GM21423 (cell line): ENCODE results near the gene TMEM108.
A peak's percentile ranks its signal among the peaks of the same experiment; 100 is the strongest.

Experiments used
- ATAC-seq: cut with Tn5 transposase; IDR thresholded peaks from one replicate; pipeline ENCODE4 v1.9.1; 2021; ENCODE audit warnings: mild to moderate bottlenecking, moderate library complexity; ENCODE audit not compliant: unreplicated experiment

The TMEM108 gene

DNA sequence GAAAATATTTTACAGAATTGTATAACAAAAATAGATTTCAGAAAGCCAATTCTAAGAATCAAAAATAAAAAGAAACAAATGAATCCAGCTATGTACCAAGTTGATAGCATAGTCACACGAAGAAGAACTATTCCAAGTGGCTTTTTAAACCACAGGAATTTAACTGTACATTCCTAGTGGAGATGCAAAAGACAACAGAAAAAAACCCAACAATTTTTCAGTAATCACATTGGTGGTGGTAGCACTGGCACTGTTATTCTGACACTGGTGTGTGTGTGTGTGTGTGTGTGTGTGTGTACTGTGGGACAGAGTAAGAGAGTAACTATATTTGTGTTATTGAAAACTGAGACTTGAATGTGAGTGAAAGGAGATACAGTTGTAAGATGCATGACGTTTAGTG lies 370.8 kb downstream of the TMEM108 start:
- no peak for ATAC-seq

DNA sequence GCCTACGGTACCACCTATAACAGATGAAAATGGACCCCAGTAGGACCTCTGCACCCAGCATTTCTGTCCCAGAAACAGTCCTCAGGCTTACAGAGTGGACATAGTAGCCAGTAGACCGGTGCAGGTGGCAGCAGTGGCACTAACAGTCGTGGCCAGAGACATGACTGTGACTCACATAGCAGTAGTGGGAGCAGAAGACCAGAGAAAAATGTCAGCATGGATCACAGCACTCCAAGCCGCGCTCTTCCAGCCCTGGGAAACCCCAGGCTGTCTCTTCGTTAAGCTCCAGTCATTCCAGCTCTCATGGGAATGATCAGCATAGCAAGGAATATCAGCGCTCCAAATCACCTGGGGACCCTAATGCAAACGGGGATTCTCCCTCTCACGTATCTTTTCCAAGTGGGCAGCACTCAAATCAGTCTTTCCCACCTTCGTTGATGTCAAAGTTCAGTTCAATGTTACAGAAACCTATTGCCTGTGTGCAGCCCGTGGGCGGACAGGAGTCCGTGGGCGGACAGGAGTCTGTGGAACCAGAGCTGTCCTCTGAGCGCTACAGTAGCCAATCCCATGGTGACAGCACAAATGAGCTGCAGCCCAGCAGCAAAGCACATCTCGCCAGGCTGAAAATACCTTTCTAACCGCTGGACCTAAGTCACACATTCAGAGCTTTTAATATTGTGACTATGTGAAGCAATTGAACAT lies 372.2 kb downstream of the TMEM108 start:
- ATAC-seq = no peak

DNA sequence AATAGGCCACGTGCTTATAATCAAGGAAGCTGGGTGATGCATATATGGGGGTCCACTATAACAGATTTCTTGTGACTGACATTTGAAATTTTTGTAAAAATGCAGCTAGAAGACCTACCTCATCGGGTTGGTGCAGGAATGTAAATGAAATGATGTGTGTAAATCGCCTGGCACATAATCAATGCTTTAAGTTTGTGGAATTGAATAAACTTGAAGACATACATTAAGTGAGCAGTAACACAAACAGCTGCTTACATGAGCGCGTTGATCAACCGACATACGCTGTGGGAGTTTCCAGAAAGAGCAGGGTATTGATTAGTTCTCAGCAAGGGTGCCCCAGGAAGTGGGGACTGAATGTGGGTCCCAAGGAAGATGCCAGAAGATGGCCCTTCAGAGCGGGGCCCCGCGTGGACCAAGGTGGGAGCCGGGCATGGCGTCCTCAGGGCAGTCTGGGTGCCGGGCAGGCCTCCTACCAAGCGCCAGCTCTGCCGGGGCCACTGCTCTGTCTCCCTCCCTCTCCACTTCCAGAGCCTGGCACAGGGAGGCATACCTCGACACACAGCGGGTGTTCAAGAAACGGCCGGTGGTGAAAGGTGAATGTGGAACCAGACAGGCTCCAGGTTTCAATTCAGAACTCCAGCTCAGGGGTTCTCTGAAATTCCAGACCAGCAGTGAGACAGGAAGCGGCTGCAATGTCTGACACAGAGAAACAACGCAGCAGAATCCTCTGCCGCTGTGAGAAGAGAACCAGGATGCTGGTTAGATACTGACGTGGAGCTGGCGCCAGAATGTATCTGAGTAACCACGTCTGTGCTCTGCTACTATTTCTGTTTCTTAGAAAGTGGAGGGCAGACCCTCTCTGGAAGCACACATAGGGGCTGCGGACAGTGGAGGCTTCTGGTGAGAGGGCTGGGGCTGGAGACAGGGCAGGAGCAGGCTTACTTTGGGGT lies 374.3 kb downstream of the TMEM108 start:
- ATAC-seq = no peak

DNA sequence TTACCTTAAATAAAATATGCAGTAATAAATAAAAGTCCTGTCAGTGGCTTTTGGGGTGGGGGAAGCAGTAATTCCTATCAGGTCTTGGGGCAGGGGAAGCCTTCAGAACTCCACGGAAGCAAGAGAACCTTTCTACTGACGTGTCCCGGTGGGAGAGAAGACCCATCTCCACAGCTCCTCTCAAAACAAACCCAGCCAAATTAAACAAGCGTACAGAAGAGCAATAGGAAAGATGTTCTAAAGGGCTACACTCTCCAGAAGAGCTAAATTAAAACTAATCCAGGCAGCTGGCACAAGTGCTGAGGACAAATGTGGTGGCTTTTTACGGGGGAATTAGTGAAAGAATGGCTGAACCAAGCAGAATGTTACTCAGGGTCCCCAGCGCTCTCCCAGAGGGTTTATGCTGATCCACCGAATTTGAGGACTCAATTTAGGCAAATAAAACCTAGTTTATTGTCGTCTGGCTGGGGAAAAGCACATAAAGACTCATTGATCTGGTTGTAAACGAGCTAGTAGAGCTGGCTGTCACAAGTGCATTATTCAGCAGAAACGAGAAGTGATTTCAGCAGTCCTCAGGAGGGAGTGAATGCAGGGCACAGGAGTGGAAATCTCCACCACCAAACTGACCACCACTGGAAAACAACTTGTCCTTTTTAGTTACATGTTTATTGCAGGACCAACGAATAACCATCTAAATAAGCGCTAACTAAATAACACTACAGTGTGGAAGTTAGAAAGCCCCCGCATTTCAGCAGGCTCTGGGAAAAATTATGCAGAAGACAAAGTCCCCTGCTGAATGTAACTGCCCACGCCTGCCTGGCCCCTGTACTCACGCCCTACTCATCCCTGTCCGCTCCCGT lies 375.2 kb downstream of the TMEM108 start:
- ATAC-seq = no peak

DNA sequence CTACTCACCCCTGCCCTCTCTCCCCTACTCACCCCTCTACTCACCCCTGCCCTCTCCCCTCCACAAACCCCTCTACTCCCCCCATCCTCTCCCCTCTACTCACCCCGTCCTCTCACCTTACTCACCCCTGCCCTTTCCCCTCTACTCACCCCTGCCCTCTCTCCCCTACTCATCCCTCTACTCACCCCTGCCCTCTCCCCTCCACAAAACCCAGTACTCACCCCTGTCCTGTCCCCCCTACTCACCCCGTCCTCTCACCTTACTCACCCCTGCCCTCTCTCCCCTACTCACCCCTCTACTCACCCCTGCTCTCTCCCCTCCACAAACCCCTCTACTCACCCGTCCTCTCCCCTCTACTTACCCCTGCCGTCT lies 375.8 kb downstream of the TMEM108 start:
- no peak for ATAC-seq

DNA sequence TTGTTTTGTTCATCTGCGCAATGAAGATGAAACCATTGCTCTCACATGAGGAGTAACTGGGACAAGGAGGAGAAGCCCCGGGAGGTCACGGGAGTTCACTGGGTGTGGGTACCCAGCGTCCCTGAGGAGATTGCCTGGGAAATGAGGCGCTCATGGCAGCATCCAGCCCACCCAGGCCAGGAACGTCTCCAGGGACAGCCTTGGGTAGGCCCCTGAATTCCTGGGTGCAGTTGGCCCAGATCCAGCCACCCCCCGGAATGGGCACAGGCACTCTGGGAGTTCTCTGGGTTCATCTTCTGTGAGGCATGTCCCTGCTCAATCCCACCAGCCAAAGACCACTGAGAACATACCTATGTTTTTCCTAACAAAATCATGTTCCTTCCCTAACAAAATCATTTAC lies 380.2 kb downstream of the TMEM108 start:
- no peak for ATAC-seq

DNA sequence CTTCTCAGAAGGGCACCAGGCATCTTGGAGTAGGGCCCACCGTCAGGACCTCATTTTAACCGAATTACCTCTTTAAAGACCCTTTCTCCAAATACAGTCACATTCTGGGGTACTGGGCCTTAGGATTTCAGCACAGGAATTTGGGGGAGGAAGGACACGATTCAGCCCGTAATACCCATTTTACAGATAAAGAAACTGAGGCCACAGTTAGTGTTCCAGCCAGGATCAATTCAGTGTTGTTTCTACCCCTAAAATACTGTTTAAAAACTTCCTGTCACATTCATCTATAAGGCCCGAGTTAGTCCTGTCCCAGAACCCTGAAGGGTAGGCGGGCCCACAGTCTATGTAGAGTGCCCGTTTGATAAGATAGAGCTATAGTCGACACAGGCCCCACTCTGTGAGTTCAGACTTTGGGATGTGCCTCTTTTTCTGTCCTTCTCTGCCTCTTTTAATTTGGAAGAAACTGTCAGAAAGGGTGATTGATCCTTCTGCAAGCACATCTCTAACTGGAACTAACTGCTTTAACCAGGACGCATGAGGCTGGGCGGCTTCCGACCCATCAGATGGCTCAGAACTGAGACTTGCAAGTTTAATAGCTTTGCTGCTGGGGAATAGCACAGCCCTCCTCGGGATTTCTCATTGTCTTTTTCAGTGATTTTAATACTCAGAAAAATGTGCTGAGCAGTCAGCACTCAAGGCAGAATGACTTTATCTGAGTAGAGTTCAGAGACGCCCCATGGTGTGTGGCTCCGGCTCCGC lies 381.1 kb downstream of the TMEM108 start:
- ATAC-seq = no peak

DNA sequence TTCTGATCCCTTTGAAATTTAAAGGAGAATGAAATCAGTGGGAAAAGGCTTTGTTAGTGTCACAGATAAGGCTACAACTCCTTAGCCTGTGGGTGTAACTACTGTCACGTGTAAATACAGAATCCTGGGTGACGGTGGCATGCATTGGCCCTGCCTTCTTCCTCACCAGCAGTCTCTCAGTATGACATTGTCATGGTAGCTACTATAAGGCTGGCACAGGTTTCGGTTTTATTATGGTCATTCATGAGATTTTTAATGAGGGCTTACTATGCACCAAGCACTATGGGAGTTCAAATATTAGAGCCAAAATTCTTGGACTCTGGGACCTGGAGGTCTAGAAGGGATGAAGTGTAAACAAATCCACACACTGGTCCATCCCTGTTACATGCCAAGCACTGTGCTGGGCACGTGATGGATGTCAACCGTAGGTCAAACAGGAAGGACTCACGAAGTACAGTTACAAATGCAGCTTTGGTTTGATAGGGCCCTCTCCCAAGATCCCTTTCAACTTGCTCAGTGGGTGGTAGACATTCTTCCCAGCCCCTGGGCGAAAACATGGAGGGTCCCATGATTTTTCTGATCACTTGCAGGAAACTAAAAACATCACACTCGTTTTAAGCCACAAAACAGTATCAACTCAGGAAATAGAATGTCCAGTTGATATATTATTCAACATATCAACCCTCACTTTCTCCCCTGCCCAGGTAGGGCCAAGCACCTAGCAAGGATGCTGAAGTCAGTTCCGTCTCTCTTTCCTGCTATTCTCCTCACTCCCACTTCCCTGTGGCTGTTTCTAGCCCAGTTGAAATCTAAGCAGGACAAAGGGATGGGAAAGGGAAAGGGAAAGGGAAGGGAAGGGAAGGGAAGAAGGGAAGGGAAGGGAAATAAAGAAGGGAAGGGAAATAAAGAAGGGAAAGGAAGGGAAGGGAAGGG lies 387.0 kb downstream of the TMEM108 start:
- no peak for ATAC-seq

DNA sequence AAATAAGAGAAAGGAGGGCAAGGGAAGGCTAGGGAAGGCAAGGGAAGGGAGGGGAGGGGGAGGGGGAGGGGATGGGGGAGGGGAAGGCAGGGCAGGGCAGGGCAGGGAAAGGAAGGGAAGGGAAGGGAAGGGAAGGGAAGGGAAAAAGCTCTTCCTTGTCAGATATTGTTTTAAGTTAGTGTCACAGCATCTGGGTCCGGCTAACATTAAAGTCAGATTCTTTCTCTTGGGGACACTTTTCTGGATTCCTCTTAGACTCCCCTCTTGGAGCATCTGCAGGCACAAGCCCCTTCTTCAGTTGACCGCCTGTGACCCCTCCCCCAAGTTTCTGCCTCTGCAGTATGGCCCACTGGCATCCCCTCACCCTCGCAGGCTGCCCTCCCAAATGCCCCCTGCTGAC lies 387.7 kb downstream of the TMEM108 start:
- ATAC-seq = no peak

DNA sequence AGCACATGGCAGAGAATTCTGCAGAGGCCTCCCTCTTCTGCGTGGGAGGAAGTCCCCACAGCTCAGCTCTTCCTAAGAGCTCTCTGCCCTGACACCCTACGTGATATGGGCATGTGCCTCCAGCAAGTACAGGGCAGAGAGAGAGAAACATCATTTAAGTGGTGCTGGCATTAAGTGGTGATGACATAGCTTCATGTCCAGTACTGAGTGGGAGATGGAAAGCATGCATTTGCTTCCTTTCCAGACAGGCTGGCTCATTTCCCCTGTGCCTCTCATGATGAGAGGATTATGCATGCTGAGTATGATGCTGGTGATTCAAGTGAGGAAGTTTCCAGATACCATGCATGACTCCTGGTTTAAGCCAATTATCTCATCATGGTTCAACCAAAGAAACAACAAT lies 388.5 kb downstream of the TMEM108 start:
- ATAC-seq = no peak

DNA sequence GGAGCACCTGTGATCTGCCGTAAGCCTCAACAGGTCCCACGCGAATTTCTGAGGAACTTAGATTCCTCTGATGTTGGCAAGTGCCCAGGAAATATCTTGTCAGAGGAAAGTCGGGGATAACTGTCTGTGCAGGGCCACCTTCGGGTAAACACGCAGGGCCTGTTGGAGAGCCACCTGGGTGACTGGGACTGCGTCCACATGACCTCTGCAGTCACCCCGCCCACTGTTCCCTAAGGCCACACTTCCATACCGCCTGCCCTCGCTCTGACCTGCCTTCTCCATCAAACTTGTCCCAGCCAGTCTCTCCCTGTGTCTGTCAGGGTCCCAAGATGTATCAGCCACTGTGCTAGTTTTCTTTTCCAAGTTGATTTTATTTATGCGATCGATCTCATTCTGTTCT lies 390.4 kb downstream of the TMEM108 start:
- no peak for ATAC-seq

DNA sequence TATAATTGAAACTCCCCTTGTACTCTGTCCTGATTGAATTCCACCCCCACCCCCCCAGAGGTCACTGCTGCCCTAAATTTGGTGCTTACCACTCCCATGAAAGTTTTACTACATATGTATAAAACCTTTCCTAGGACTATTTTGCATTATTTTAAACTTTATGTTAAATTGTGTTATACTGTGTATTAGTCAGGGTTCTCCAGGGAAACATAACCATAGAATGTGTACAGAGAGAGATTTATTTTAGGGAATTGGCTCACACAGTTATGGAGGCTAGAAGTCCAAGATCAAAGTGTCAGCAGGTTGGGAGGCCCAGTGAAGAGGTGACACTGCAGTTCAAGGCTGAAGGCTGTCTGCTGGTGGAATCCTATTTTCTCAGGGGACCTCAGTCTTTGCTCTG lies 390.9 kb downstream of the TMEM108 start:
- no peak for ATAC-seq

DNA sequence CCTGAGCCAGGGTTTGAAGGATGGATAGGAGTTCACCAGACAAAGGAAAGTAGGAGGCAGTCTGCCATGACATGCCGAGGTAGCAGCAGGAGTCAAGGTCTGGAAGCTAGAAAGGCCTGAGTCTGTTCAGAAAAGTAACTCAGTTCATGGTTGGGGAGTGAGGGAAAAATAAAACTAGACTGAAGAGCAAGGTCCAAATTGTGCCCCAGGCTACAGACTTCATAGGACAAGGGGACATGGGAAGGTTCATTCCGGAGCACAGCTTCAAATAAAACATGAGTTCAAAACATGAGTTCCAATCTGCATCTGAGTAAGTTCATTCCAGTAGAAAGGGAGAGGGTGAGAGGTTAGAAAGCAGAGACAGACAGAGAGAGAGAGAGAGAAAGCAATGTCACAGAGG lies 401.4 kb downstream of the TMEM108 start:
- ATAC-seq = no peak

DNA sequence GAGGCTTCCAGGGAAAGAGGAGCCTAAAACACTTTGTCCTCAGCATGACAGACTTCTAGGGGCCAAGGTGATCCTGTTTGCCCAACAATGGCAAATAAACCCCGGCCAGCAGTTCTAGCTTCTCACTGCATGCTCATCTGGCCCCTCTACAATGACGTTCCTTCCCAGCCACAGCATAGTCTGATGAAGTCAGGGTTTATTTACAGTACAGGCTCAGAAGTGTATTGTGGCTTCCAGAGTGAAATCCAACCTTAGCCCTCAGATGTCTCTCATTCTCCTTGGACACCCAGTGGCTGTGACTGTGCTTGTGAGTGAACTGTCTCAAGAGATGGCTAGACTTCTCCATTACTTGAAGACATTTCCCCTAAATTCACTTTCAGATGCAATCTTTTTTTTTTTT lies 402.5 kb downstream of the TMEM108 start:
- no peak for ATAC-seq

DNA sequence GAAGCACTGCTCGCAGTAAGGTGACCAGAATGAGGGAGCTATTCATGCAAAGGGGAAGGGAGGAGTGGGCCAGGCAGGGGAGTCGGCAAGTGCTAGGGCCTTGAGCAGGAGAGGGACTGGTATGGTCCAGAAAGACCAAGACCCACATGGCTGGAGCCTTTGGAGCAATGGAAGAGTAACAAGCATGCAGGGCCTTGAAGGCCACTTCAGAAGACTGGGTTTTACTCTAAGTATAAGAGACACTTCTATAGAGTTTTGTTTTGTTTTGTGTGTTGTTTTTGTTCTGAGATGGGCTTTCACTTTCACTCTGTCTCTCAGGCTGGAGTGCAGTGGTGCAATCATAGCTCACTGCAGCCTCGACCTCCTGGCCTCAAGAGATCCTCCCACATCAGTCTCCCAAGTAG lies 403.7 kb downstream of the TMEM108 start:
- ATAC-seq = peak; percentile 69

DNA sequence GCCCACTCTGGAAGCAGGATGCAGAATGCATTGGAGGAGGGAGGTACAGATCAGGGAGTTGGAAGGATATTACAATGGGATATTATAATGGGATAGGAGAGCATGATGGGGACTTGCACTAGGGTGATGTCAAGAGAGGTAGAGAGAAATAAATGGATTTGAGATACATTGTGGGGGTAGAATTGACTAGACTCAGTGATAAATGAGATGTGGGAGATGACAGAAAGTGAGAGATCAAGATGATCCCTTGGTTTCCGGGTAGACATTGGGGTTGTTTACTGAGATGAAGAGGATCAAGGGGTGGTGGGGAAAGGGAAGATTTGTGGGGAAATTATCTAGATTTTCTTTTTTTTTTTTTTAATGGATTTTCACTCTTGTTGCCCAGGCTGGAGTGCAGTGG lies 404.3 kb downstream of the TMEM108 start:
- ATAC-seq = no peak

DNA sequence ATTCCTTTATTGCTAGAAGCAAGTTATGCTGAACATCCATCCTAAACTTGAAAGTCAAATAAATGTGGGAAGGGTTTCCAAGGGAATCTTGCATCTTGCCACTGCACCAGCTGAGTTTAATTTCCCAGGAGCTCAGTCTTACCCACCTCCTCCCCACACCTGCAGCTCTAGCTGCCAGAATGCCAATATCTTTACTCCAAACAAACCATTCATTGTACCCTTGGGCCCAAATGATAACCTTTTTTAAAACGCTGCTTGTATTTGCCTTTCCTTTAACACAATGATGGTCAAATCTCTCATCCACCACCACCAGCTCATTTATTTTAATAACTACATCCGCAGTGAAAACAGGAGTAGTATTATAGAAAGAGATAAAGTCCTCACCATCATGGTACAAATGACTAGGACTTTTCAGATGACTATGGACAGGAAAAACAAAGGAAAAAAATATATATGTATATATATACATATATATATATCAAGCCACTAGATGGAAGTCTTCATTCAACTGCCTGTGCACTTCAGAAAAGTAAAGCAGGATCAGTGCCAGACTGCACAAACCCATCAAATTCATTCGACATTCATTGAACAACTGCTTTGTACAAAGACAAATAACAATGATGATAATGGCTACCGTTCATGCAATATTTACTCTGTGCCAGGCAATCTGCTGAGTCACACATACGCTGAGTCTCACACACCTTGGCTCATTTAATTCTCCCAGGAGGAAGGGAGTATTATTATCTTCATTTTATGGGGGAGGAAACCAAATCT lies 405.6 kb downstream of the TMEM108 start:
- no peak for ATAC-seq

DNA sequence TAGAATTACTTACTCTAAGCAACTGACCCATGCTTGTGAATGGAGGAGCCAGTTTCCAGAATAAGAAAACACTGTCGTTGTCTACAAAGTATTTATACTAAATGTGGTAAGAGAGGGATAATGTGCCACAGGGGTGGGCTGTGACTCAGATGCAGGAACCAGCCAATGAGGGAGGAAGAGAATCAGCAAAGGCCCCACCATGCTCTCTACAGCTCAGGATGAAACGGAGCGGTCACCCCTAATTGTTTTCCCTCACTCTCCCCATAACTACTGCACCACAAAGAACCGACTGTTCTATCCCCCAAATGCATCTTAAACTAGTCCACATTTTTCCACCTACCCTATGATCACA lies 406.2 kb downstream of the TMEM108 start:
- ATAC-seq = no peak

DNA sequence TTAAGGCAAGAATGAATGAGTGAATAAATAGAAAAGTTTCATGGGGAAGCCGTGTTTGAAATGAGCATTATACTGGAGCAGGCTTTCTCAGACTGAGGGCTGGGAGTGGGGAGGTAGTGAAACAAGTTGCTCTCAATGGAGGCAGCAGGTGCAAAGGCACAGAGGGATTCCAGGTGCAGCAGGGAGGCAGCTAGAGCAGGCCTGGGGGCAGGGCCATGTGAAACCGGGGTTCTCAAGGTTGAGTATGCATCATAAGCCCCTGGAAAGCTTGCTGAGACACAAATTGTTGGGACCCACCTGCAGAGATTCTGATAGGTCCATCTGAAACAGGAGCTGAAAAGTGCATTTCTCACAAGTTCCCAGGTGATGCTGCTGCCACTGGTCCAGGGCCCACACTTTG lies 406.9 kb downstream of the TMEM108 start:
- ATAC-seq = no peak
